IPS-15b (cell line): ENCODE measurements around the gene RNPC3.
"Not testable (repeated sequence)": the region's sequence is repeated elsewhere in the genome, so short reads cannot be mapped to it uniquely, and the experiment has no call there.

ENCODE experiments used
- H3K27me3 ChIP-seq: one replicate; pipeline ENCODE4 v1.6.1; 2013; ENCODE audit warnings: low read length; ENCODE audit not compliant: control insufficient read depth, insufficient read depth
- H3K36me3 ChIP-seq: one replicate; pipeline ENCODE4 v1.6.1; 2013; ENCODE audit warnings: low read length; ENCODE audit not compliant: control insufficient read depth, insufficient read depth
- H3K4me1 ChIP-seq: one replicate; pipeline ENCODE4 v1.6.1; 2013; ENCODE audit warnings: mild to moderate bottlenecking, low read length; ENCODE audit not compliant: control insufficient read depth, insufficient read depth
- H3K4me3 ChIP-seq: one replicate; pipeline ENCODE4 v1.5.1; 2013; ENCODE audit warnings: low read depth, low read length
- H3K9ac ChIP-seq: one replicate; pipeline ENCODE4 v1.6.1; 2013; ENCODE audit warnings: low read depth, mild to moderate bottlenecking, low read length
- H3K9me3 ChIP-seq: one replicate; pipeline ENCODE4 v1.6.1; 2013; ENCODE audit warnings: mild to moderate bottlenecking, low read length; ENCODE audit not compliant: control insufficient read depth, insufficient read depth

The RNPC3 gene

DNA sequence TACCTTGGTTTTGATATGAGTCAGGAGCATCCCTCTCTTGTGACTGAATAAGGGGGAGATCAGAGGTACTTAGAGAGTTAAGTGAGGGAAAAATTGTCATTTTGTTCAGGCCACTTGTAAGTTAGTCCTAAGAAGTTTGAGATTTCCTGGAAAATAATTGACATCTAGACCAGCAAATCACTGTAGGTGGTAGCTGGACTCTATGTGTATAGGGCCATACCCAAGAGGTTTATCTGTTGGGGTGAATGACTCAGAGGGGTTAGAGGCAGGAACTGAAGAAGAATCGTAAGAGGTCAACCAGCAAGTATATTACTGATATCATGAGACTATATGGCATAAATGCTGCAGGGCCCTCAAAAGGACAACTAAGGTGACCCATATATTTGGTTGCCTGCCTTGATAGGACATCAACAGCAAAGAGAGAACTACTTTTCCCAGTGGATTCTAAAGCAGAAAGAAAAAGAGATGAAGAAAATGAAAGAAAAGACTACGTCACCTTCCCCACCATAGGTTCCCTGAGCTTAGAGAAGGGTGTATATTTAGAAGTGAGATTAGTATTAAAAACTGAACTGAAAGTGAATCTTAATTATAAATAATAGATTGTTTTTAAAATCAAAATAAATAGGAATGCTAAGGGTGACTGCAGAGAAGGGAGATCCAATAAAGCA lies 8.0 kb upstream of the RNPC3 start:
- no peaks in the 10 kb centered on the region for H3K9me3 ChIP-seq
- H3K9ac ChIP-seq: no peak overlapping the region
- H3K4me1 ChIP-seq: no peaks in the 10 kb centered on the region
- no peaks in the 10 kb centered on the region for H3K27me3 ChIP-seq
- H3K36me3 ChIP-seq: no peaks in the 10 kb centered on the region
- no peak overlapping the region for H3K4me3 ChIP-seq

DNA sequence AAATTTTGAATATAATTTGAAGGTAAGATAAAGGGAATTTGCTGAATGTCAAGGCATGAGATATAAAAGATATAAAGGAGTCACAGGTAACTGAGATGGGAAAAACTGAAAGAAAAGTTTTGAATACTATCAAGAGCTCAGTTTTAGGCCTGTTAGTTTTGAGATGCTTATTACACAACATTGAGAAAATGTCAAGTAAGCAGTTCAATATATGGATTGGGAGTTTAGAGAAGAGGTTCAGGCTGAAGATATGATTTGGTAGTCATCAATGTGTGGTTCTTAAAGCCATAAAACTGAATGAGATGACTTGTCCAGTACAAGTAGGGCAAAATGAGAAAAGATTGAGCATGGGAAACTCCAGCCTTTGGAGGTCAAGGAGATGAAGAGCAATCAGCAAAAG lies 4.7 kb upstream of the RNPC3 start:
- Histone ChIP-seq H3K36me3 (no peaks in the 10 kb centered on the region), H3K27me3 (no peaks in the 10 kb centered on the region), H3K4me1 (no peaks in the 10 kb centered on the region), H3K9ac (no peak overlapping the region), H3K4me3 (no peak overlapping the region), H3K9me3 (no peaks in the 10 kb centered on the region)

DNA sequence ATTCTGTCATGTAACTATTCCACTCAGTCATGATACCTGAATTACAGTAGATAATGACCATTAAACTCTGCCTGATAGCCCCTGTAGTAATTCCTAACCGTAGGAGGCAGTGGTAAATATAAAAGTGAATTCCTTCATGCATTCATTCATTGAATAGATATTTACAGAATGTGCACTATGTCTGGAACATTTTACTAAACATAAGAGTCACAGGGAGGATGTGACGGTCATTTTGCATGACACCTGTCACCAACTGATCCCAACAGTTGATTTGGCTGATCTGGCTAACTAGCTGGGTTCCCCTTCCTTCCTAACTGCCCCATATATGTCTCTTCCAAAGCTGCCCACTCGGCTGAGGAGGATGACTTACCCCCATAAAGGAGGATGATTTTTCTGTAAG lies 2.2 kb upstream of the RNPC3 start:
- H3K9me3 ChIP-seq: no peaks in the 10 kb centered on the region
- H3K27me3 ChIP-seq: no peaks in the 10 kb centered on the region
- no peaks in the 10 kb centered on the region for H3K4me1 ChIP-seq

DNA sequence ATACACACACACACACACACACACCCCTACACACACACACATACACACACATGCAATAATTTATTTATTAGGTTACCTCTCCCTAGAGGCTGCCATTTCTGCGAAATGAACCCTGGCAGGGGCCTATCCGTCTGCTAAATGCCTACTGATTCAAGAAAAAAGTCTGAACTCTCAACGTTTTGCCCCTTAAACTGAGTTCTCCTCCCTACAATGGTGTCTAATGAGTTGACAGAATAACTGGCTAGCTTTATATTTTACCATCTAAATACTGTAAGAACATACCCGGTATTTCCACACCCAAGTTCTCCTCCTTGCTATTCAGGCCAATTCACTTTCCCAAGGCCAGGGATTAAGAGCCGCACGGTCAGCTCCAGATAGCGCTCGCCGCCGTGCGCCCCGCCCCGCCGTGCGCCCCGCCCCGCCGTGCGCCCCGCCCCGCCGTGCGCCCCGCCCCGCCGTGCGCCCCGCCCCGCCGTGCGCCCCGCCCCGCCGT lies 339 bp upstream of the RNPC3 start:
- H3K9me3 ChIP-seq: no peaks in the 10 kb centered on the region
- H3K27me3 ChIP-seq: no peaks in the 10 kb centered on the region
- no peaks in the 10 kb centered on the region for H3K4me1 ChIP-seq
- H3K36me3 ChIP-seq: no peaks in the 10 kb centered on the region
- no peak overlapping the region for H3K9ac ChIP-seq
- H3K4me3 ChIP-seq: peak overlapping the region; percentile 47

More for the DNA sequence above, 2.2 kb upstream of the RNPC3 start:
- no peak overlapping the region for H3K9ac ChIP-seq
- H3K36me3 ChIP-seq: no peaks in the 10 kb centered on the region
- no peak overlapping the region for H3K4me3 ChIP-seq

DNA sequence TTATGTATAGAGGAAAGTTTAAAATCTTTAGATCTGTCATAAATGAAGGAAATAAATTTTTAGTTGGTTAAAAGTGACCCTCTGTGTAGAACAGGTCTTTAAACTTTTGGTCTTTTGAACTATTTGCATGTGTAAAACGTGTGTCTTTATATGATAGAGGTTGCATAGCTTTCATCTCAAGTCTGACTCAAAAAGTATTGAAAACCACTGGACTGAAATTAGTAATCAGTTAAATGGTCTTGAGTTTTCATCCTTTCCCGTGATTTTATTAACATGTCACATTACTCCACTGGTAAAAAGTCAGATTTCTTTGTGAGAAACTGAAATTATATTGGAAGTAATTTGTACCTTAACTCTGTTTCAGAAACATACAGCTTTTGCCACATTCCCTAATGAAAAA lies 1.8 kb downstream of the RNPC3 start:
- no peaks in the 10 kb centered on the region for H3K4me1 ChIP-seq
- H3K4me3 ChIP-seq: no peak overlapping the region
- no peak overlapping the region for H3K9ac ChIP-seq

DNA sequence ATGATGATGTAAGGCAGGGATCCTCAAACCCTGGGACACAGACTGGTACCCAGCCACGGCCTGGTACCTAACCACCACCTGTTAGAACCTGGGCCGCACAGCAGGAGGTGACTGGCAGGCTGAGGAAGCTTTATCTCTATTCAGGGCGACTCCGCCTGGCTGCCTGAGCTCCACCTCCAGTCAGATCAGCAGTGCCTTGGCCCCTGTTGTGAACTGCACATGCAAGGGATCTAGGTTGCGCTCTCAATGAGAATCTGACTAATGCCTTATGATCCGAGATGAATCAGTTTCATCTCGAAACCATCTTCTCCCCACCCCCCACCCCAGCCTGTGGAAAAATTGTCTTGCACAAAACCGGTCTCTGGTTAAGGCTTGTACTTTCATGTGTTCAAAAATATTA lies 4.2 kb downstream of the RNPC3 start:
- H3K4me3 ChIP-seq: no peak overlapping the region
- no peaks in the 10 kb centered on the region for H3K36me3 ChIP-seq
- H3K9me3 ChIP-seq: no peaks in the 10 kb centered on the region
- H3K9ac ChIP-seq: no peak overlapping the region
- H3K4me1 ChIP-seq: no peaks in the 10 kb centered on the region
- no peaks in the 10 kb centered on the region for H3K27me3 ChIP-seq

More for the DNA sequence above, 1.8 kb downstream of the RNPC3 start:
- no peaks in the 10 kb centered on the region for H3K9me3 ChIP-seq
- H3K36me3 ChIP-seq: no peaks in the 10 kb centered on the region
- H3K27me3 ChIP-seq: no peaks in the 10 kb centered on the region

DNA sequence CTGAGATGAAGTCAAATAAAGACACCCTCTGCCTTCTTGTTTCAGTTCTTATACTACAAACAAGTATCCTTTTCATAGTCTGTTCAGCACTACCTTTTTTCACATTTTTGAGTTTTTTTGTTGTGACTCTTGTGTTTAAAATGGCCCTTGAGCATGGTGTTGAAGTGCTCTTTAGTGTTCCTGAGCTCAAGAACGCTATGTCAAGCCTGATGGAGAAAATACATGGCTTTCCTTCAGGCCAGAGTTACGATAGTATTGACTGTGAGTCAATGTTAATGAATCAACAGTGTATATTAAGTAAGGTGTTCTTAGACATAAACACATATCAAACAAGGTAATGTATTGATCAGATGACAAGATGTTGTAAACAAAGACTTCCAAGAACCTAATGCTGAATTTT lies 12.7 kb downstream of the RNPC3 start:
- H3K4me3 ChIP-seq: no peak overlapping the region
- no peaks in the 10 kb centered on the region for H3K9me3 ChIP-seq
- H3K9ac ChIP-seq: no peak overlapping the region
- no peaks in the 10 kb centered on the region for H3K27me3 ChIP-seq
- no peaks in the 10 kb centered on the region for H3K4me1 ChIP-seq
- H3K36me3 ChIP-seq: peaks cover 3% of the 10 kb centered on the region

DNA sequence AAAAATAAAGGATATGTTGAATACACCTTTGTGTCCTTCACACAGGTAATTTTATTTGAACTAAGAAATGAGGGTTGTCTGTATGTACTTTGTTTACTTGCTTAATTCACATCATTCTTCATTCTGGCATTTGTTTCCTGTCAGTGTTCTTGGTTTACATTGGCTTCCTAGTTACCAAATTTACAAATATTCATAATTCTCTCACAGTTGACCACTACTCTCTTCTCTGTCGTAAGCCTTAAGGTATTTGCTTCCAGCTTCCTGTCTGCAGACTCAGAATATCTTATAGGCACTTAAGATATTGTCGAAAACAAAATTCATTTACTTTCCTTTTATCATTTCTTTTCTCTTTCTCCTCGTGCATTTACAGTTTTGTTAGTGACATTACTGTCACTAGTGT lies 15.9 kb downstream of the RNPC3 start:
- no peaks in the 10 kb centered on the region for H3K4me1 ChIP-seq
- no peak overlapping the region for H3K4me3 ChIP-seq
- no peaks in the 10 kb centered on the region for H3K27me3 ChIP-seq
- H3K36me3 ChIP-seq: peaks cover 3% of the 10 kb centered on the region
- no peak overlapping the region for H3K9ac ChIP-seq
- no peaks in the 10 kb centered on the region for H3K9me3 ChIP-seq

DNA sequence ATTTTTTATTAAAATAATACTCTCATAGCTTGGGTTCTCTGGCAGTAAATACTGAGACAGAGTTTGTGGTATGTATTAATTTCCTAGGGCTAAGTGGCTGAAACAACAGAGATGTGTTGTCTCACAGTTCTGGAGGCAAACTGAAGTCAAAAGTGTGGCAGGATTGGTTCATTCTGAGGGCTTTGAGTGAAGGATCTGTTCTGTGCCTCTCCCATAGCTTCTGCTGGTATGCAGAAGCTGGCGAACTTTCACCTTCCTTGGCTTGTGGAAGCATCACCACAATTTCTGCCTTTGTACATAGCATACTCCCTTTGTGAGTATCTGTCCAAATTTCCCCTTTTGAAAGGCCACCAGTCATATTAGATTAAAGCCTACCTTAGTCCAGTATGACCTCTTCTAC lies 21.0 kb downstream of the RNPC3 start:
- Histone ChIP-seq H3K9me3 (no peaks in the 10 kb centered on the region), H3K36me3 (peaks cover 11% of the 10 kb centered on the region), H3K27me3 (no peaks in the 10 kb centered on the region), H3K9ac (no peak overlapping the region), H3K4me3 (no peak overlapping the region), H3K4me1 (no peaks in the 10 kb centered on the region)

DNA sequence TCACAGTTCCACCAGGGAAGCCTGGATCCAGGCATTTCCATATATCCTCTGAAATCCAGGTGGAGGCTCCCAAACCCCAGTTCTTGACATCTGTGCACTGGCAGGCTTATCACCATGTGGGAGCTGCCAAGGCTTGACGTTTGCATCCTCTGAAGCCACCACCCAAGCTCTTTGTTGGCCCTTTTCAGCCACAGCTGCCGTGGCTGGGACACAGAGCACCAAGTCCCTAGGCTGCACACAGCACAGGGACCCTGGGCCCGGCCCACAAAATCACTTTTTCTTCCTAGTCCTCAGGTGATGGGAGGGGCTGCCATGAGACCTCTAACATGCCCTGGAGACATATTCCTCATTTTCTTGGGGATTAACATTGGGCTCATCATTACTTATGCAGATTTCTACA lies 22.3 kb downstream of the RNPC3 start:
- Histone ChIP-seq H3K9me3 (no peaks in the 10 kb centered on the region), H3K27me3 (no peaks in the 10 kb centered on the region), H3K9ac (no peak overlapping the region), H3K36me3 (peaks cover 14% of the 10 kb centered on the region), H3K4me1 (no peaks in the 10 kb centered on the region), H3K4me3 (no peak overlapping the region)

DNA sequence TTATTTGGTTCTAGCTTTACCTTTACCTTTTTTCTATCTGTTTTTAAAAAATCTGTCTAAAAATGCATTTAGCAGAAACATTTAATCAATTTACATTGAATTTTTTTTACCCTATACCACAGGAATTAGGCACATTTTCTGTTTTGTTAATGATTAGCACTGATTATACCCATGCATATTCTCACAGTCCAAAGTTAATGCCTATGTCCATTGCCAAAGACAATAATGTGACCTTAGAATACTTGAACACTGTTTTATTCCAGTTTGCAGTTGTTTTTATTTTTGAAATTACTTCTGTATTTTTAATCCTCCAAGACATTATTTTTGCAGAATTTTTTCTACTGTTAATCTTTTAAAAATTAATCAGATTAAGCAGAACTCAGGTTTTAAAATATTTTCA lies 34.9 kb downstream of the RNPC3 start:
- no peaks in the 10 kb centered on the region for H3K36me3 ChIP-seq
- H3K4me1 ChIP-seq: no peaks in the 10 kb centered on the region
- no peak overlapping the region for H3K4me3 ChIP-seq
- no peak overlapping the region for H3K9ac ChIP-seq
- H3K9me3 ChIP-seq: no peaks in the 10 kb centered on the region
- H3K27me3 ChIP-seq: no peaks in the 10 kb centered on the region

DNA sequence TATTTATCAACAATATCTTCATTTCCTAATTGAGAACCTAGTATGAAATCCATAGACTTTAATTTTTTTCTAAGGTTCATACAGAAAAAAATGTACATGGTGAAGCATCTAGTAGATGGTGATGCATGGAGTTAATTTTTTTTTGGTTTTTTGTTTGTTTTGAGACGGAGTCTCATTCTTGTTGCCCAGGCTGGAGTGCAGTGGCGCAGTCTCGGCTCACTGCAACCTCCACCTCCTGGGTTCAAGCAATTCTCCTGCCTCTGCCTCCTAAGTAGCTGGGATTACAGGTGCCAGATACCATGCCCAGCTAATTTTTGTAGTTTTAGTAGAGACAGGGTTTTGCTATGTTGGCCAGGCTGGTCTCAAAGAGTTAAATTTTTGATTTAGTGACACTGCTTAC lies 35.6 kb downstream of the RNPC3 start:
- H3K9ac ChIP-seq, H3K9me3 ChIP-seq, H3K27me3 ChIP-seq, H3K36me3 ChIP-seq, H3K4me1 ChIP-seq, H3K4me3 ChIP-seq: not testable (repeated sequence)
